Mesothelial cell of epicardium (in vitro differentiated cells): ENCODE measurements around the gene TVP23C. TPM values are rescaled to one million over a fixed set of nuclear protein-coding genes. Genes with fewer than 3 reads are reported as not detected.

ENCODE experiments used
- DNase-seq, 2 experiments: peaks; one replicate each; pipeline ENCODE4 v3.0.0; 2021; ENCODE audit warnings: low spot score in 2 of 2; ENCODE audit not compliant: unreplicated experiment in 2 of 2
- H3K27ac Mint-ChIP-seq: 2 replicates; pipeline ENCODE4 v1.8.0; 2021; ENCODE audit warnings: mixed read lengths
- H3K27me3 Mint-ChIP-seq: 2 replicates; pipeline ENCODE4 v1.8.0; 2021; ENCODE audit warnings: low read depth, mixed read lengths
- H3K36me3 Mint-ChIP-seq: 2 replicates; pipeline ENCODE4 v1.8.0; 2021; ENCODE audit warnings: mixed read lengths
- H3K4me1 Mint-ChIP-seq: 2 replicates; pipeline ENCODE4 v1.8.0; 2021; ENCODE audit warnings: mixed read lengths
- H3K4me3 Mint-ChIP-seq: 2 replicates; pipeline ENCODE4 v1.8.0; 2021; ENCODE audit warnings: mild to moderate bottlenecking, moderate library complexity, mixed read lengths
- H3K9me3 Mint-ChIP-seq: 2 replicates; pipeline ENCODE4 v1.8.0; 2021; ENCODE audit warnings: mixed read lengths
- CTCF ChIP-seq: fragments of 200-600 bp; sonication (generic); IDR thresholded peaks from one replicate; pipeline ENCODE4 v1.5.0; 2021; ENCODE audit warnings: antibody characterized with exemption; ENCODE audit not compliant: unreplicated experiment
- total RNA-seq: library from RNA; stranded (reverse); gene quantifications from 3 replicates; pipeline ENCODE4 v1.2.1, GENCODE V29; 2021

TVP23C gene
- total RNA-seq, 1 donor from 2014 or later, result 66.4 TPM

- Mint-ChIP-seq H3K9me3 (no peaks in the 10 kb centered on the region), H3K27ac (no peak overlapping the region), H3K4me3 (no peak overlapping the region), H3K4me1 (peaks cover 5% of the 10 kb centered on the region), H3K27me3 (no peaks in the 10 kb centered on the region), H3K36me3 (peaks cover 39% of the 10 kb centered on the region)
- no peak for DNase-seq
- TF ChIP-seq CTCF, result no peak
These were observed 59.6 kb downstream of the TVP23C start for GRCh38 chr17:15503731-15504130.

- H3K4me3 Mint-ChIP-seq, result peak overlapping the region; percentile 46
- no peaks in the 10 kb centered on the region for H3K9me3 Mint-ChIP-seq
- H3K4me1 Mint-ChIP-seq, result peaks cover 5% of the 10 kb centered on the region
- peak; percentile 67 to 86 for DNase-seq
- H3K27me3 Mint-ChIP-seq, result no peaks in the 10 kb centered on the region
- peaks cover 43% of the 10 kb centered on the region for H3K36me3 Mint-ChIP-seq
- peak overlapping the region; percentile 87 for H3K27ac Mint-ChIP-seq
- TF ChIP-seq CTCF, result peak; percentile 69
These were observed 60.7 kb downstream of the TVP23C start for GRCh38 chr17:15502369-15503112.

GRCh38 chr17:15501793-15502192 is 61.5 kb downstream of the TVP23C start:
- Mint-ChIP-seq H3K36me3 (peaks cover 42% of the 10 kb centered on the region), H3K4me3 (no peak overlapping the region), H3K9me3 (no peaks in the 10 kb centered on the region), H3K27ac (no peak overlapping the region), H3K27me3 (no peaks in the 10 kb centered on the region), H3K4me1 (peaks cover 5% of the 10 kb centered on the region)
- no peak for TF ChIP-seq CTCF
- DNase-seq, result no peak

DNA sequence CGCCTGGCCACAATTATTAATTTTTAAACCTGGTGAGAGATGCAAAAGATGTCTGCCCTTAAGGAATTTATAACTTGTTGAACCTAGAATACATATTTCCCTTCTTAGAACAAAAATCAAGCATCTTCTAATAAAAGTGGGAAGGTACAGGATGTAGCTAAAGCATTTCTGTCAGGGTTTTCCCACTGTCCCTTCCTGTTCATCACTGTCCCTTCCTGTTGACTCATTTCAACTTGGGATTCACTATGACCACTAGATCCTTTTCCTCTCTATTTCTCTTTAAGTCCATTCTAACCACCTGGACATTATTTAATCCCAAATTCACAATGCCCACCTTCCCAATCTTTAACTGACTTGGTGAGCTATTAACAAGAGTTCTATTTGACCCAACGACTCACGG is 62.0 kb downstream of the TVP23C start:
- no peaks in the 10 kb centered on the region for H3K27me3 Mint-ChIP-seq
- no peak overlapping the region for H3K27ac Mint-ChIP-seq
- peaks cover 38% of the 10 kb centered on the region for H3K36me3 Mint-ChIP-seq
- TF ChIP-seq CTCF, result no peak
- no peak for DNase-seq
- no peak overlapping the region for H3K4me3 Mint-ChIP-seq
- no peaks in the 10 kb centered on the region for H3K9me3 Mint-ChIP-seq
- H3K4me1 Mint-ChIP-seq, result peaks cover 5% of the 10 kb centered on the region

- no peak for DNase-seq
- H3K4me3 Mint-ChIP-seq, result no peak overlapping the region
- H3K4me1 Mint-ChIP-seq, result peaks cover 14% of the 10 kb centered on the region
- no peak for TF ChIP-seq CTCF
- no peaks in the 10 kb centered on the region for H3K9me3 Mint-ChIP-seq
- no peak overlapping the region for H3K27ac Mint-ChIP-seq
- H3K27me3 Mint-ChIP-seq, result no peaks in the 10 kb centered on the region
- H3K36me3 Mint-ChIP-seq, result peaks cover 37% of the 10 kb centered on the region
These were observed 65.2 kb downstream of the TVP23C start for GRCh38 chr17:15498107-15498506.
